K562 (cell line): ENCODE measurements around the gene RARA.

Source experiments
- CBX2 ChIP-seq: fragments of 200-600 bp; sonication (generic); IDR thresholded peaks from one replicate; pipeline ENCODE4 v1.6.1; 2012; ENCODE audit warnings: mild to moderate bottlenecking, low read length, inconsistent platforms; ENCODE audit not compliant: insufficient read depth, poor library complexity, severe bottlenecking
- COPS2 ChIP-seq: fragments of 450-650 bp; conservative IDR thresholded peaks from 2 replicates; pipeline ENCODE4 v1.6.1; 2016; ENCODE audit warnings: mild to moderate bottlenecking, moderate library complexity
- CTCF ChIP-seq, 3 experiments: IDR thresholded peaks in 2 of 3; conservative IDR thresholded peaks in 1 of 3; 2 replicates each; pipeline ENCODE4 v1.5.1; 2011 to 2012; ENCODE audit warnings: low read length in 3 of 3, mild to moderate bottlenecking in 3 of 3, control low read depth in 2 of 3, improper control_type of control experiment in 1 of 3, inconsistent platforms in 1 of 3, low read depth in 1 of 3, mixed read lengths in 1 of 3, moderate library complexity in 1 of 3; ENCODE audit not compliant: insufficient read depth in 2 of 3
- ETV6 ChIP-seq, 3 experiments: fragments of 150-350 bp in 1 of 3; sonication (generic) in 1 of 3; formaldehyde crosslinking in 1 of 3; IDR thresholded peaks; 2 replicates each; pipeline versions ENCODE4 v1.6.1 to v1.8.0; 2014 to 2022; ENCODE audit warnings: borderline replicate concordance in 2 of 3, low read depth in 2 of 3, antibody characterized with exemption in 1 of 3, low read length in 1 of 3, mild to moderate bottlenecking in 1 of 3, missing genetic modification reagents in 1 of 3
- HINFP ChIP-seq: fragments of 450-650 bp; conservative IDR thresholded peaks from 2 replicates; pipeline ENCODE4 v1.6.1; 2016; ENCODE audit warnings: missing genetic modification characterization, low read depth, mild to moderate bottlenecking, control low read depth, missing compliant biosample characterization
- KLF6 ChIP-seq: fragments of 250-450 bp; sonication (Bioruptor Pico); IDR thresholded peaks from 2 replicates; pipeline ENCODE4 v1.4.0; 2020; ENCODE audit warnings: mild to moderate bottlenecking, moderate library complexity, borderline replicate concordance
- PHF20 ChIP-seq: fragments of 450-650 bp; IDR thresholded peaks from 2 replicates; pipeline ENCODE4 v1.6.1; 2018; ENCODE audit not compliant: partially characterized antibody
- POLR2A ChIP-seq: fragments of 450-650 bp; conservative IDR thresholded peaks from 2 replicates; pipeline ENCODE4 v1.6.1; 2016
- RAD51 ChIP-seq: fragments of 450-650 bp; IDR thresholded peaks from 2 replicates; pipeline ENCODE4 v1.7.1; 2016; ENCODE audit warnings: low read depth, mild to moderate bottlenecking, borderline replicate concordance
- SAP30 ChIP-seq: fragments of 200-600 bp; sonication (generic); IDR thresholded peaks from 2 replicates; pipeline ENCODE4 v1.6.1; 2012; ENCODE audit warnings: borderline replicate concordance, low read depth, mild to moderate bottlenecking, moderate library complexity, low read length, control low read depth, inconsistent platforms; ENCODE audit not compliant: insufficient read depth, poor library complexity, severe bottlenecking
- TAF15 ChIP-seq: fragments of 200-400 bp; formaldehyde crosslinking; IDR thresholded peaks from 2 replicates; pipeline ENCODE4 v1.6.1; 2017; ENCODE audit warnings: mild to moderate bottlenecking, low read depth, low read length, moderate library complexity
- XRCC4 ChIP-seq: IDR thresholded peaks from one replicate; pipeline ENCODE4 v1.6.1; 2011; ENCODE audit not compliant: insufficient read depth, insufficient read length; ENCODE audit errors: extremely low read depth
- ZBTB2 ChIP-seq: fragments of 450-650 bp; IDR thresholded peaks from 2 replicates; pipeline ENCODE4 v1.6.1; 2016; ENCODE audit warnings: antibody characterized with exemption
- ZNF274 ChIP-seq: IDR thresholded peaks from 2 replicates; pipeline ENCODE4 v1.6.1; 2011; ENCODE audit warnings: low read depth, mild to moderate bottlenecking, low read length, moderate library complexity, borderline replicate concordance

- peak in 2 of 3 experiments; percentile 22 to 53; a peak in 3 of 6 replicates for TF ChIP-seq CTCF (IDR thresholded peaks at IDR 0.05 in 2 of 3, conservative IDR thresholded peaks at IDR 0.05 in 1 of 3; ENCODE audit: insufficient read depth in 2 of 3, low read depth in 1 of 3, low read length in 3 of 3)
- TF ChIP-seq XRCC4 = no peak
- TF ChIP-seq HINFP = no peak
- TF ChIP-seq ZNF274 = no peak
- TF ChIP-seq SAP30 = no peak
- TF ChIP-seq CBX2 = no peak
- TF ChIP-seq TAF15 = no peak
- no peak for TF ChIP-seq POLR2A
- TF ChIP-seq KLF6 = no peak
- TF ChIP-seq COPS2 = no peak
- no peak for TF ChIP-seq RAD51
- TF ChIP-seq ZBTB2 = no peak
- no peak for TF ChIP-seq PHF20
- TF ChIP-seq ETV6 (IDR thresholded peaks at IDR 0.05; ENCODE audit: borderline replicate concordance in 1 of 2, low read depth in 2 of 2, low read length in 1 of 2) = no peak
- TF ChIP-seq ETV6 (CRISPR knock-in tag; IDR thresholded peaks at IDR 0.05; ENCODE audit: borderline replicate concordance) = no peak
Measured at GRCh38 chr17:40318830-40319391, 9.9 kb downstream of the RARA start.
